ENCODE results near the gene BPIFB1. TPM values are rescaled to one million over a fixed set of nuclear protein-coding genes. Genes with fewer than 3 reads are reported as not detected.

BPIFB1 gene
- total and polyA plus RNA-seq, 2 of the 13 experiments (the other 11 are each of a cell fraction or from before 2014, with no cell fraction given), result 0.82 to 4.4 TPM

GRCh38 chr20:33277471-33278441, 5.3 kb upstream of the BPIFB1 start (continued):
- TF ChIP-seq, protein P1, sequence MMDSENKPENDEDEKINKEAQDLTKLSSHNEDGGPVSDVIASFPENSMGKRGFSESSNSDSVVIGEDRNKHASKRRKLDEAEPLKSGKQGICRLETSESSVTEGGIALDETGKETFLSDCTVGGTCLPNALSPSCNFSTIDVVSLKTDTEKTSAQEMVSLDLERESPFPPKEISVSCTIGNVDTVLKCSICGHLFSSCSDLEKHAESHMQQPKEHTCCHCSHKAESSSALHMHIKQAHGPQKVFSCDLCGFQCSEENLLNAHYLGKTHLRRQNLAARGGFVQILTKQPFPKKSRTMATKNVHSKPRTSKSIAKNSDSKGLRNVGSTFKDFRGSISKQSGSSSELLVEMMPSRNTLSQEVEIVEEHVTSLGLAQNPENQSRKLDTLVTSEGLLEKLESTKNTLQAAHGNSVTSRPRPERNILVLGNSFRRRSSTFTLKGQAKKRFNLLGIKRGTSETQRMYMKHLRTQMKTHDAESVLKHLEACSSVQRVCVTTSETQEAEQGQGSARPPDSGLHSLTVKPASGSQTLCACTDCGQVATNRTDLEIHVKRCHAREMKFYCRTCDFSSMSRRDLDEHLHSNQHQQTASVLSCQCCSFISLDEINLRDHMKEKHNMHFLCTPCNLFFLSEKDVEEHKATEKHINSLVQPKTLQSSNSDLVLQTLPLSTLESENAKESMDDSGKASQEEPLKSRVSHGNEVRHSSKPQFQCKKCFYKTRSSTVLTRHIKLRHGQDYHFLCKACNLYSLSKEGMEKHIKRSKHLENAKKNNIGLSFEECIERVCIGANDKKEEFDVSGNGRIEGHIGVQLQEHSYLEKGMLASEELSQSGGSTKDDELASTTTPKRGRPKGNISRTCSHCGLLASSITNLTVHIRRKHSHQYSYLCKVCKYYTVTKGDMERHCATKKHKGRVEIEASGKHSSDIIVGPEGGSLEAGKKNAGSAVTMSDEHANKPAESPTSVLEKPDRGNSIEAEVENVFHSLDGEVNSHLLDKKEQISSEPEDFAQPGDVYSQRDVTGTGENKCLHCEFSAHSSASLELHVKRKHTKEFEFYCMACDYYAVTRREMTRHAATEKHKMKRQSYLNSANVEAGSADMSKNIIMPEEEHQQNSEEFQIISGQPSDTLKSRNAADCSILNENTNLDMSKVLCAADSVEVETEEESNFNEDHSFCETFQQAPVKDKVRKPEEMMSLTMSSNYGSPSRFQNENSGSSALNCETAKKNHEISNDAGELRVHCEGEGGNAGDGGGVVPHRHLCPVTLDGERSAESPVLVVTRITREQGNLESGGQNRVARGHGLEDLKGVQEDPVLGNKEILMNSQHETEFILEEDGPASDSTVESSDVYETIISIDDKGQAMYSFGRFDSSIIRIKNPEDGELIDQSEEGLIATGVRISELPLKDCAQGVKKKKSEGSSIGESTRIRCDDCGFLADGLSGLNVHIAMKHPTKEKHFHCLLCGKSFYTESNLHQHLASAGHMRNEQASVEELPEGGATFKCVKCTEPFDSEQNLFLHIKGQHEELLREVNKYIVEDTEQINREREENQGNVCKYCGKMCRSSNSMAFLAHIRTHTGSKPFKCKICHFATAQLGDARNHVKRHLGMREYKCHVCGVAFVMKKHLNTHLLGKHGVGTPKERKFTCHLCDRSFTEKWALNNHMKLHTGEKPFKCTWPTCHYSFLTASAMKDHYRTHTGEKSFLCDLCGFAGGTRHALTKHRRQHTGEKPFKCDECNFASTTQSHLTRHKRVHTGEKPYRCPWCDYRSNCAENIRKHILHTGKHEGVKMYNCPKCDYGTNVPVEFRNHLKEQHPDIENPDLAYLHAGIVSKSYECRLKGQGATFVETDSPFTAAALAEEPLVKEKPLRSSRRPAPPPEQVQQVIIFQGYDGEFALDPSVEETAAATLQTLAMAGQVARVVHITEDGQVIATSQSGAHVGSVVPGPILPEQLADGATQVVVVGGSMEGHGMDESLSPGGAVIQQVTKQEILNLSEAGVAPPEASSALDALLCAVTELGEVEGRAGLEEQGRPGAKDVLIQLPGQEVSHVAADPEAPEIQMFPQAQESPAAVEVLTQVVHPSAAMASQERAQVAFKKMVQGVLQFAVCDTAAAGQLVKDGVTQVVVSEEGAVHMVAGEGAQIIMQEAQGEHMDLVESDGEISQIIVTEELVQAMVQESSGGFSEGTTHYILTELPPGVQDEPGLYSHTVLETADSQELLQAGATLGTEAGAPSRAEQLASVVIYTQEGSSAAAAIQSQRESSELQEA (CRISPR knock-in tag; IDR thresholded peaks at IDR 0.05; ENCODE audit: not compliant biosample characterization), result peak; percentile 87
- TF ChIP-seq HOXA9 (CRISPR knock-in tag; IDR thresholded peaks at IDR 0.05; ENCODE audit: borderline replicate concordance), result peak; percentile 52; the same call in 1 of the 2 replicates
- TF ChIP-seq, protein P2, sequence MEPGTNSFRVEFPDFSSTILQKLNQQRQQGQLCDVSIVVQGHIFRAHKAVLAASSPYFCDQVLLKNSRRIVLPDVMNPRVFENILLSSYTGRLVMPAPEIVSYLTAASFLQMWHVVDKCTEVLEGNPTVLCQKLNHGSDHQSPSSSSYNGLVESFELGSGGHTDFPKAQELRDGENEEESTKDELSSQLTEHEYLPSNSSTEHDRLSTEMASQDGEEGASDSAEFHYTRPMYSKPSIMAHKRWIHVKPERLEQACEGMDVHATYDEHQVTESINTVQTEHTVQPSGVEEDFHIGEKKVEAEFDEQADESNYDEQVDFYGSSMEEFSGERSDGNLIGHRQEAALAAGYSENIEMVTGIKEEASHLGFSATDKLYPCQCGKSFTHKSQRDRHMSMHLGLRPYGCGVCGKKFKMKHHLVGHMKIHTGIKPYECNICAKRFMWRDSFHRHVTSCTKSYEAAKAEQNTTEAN (CRISPR knock-in tag; conservative IDR thresholded peaks at IDR 0.05), result peak; percentile 98
- no peak; the same call in 1 of the 2 replicates for TF ChIP-seq PPARG (CRISPR knock-in tag; conservative IDR thresholded peaks at IDR 0.05)
- TF ChIP-seq ZNF703 (CRISPR knock-in tag; IDR thresholded peaks at IDR 0.05; ENCODE audit: borderline replicate concordance), result 0 out of 2 replicates have a peak, but pooled peaks have one; percentile 20
- no peak for TF ChIP-seq SMAD9 (CRISPR knock-in tag; IDR thresholded peaks at IDR 0.05)
- TF ChIP-seq ZBTB7B (CRISPR knock-in tag; IDR thresholded peaks at IDR 0.05), result peak; percentile 74; the same call in 1 of the 2 replicates
- TF ChIP-seq ZNF674 (CRISPR knock-in tag; IDR thresholded peaks at IDR 0.05; ENCODE audit: low read depth), result peak; percentile 62; the same call in 1 of the 2 replicates

All from HepG2 (cell line).